Activated CD8-positive, alpha-beta memory T cell treated with anti-CD3 and anti-CD28 coated beads, Interleukin-2, amount 50 U/mL, for 24 hours (primary cell): ENCODE data around the gene KCNK7.

Source experiments
- DNase-seq: peaks from one replicate; pipeline ENCODE4 v3.0.0-alpha.2; 2020; ENCODE audit errors: extremely low read depth

The KCNK7 gene

DNA sequence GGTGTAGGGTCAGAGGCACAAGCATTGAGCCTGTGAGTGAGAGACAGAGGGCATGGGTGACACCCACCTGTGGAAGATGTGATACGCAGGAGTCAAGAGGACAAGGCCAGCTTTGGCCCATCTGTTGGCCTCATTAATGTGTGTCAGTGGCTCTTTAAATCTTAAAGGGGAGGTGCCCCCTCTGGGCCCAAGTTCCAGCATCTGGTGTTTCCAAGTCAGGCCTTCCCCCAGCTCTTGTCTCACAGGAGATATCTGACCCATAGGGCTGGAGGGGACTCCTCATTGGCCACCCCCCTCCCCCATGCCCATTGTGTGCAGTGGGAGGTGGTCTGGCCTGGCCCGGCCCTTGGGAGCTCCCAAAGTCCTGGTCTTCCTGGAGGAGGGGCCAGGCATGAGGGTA, 8.9 kb downstream of the KCNK7 start:
- no peak for DNase-seq

DNA sequence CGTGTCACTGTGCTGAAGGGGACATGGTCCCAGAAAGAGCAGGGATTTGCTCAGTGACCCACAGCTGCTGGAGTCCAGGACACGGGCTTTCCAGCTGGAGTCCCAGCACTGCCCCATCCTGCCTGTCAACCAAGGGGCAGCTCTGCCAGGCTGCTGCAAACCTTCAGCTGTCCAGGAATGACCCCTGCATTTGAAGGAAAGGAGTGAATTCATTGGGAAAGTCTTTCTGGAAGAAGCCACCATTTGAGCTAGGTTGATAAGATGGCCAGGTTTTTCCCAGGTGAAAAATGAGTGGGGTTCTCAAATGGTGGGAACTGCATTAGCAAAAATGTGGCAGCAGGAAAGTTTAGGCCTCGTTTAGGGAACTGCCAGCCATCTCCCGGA, 9.4 kb downstream of the KCNK7 start:
- no peak for DNase-seq

DNA sequence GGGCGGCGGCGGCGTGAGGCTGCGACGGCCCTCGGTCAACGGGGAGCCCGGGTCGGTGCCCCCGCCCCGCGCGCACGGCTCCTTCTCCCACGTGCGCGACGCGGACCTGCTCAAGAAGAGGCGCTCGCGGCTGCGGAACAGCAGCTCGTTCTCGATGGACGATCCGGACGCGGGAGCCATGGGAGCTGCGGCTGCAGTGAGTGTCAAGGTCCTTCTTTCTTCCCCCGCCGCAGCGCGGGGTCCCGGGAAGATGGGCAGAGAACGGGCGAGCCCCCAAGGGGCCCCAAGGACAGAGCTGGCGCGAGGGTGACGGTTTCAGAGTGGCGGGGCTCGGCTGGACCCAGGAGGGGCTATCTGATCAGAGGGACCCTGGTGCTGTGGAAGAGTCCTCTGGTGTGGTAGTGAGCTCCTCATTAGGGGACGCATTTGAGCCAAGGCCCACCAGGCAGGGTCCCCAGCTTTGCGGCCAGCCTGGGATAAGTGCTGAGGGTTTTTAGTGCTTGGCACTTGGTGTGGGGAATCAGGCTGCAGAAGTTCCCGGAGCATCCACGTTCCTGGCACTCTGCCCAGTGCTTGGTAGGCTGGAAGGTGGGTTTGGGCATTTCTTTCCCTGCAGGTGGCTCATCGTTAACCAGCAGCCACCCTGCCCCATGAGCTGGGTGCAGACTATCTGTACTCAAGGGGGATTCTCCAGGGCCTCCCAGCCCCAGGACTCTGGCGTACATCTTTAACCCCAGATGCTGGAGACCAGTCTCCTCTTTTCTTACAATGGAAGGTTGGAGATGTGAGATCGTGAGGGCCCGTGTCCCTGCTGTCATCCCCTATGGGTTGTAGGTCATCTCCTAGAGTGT, 10.0 kb downstream of the KCNK7 start:
- no peak for DNase-seq

DNA sequence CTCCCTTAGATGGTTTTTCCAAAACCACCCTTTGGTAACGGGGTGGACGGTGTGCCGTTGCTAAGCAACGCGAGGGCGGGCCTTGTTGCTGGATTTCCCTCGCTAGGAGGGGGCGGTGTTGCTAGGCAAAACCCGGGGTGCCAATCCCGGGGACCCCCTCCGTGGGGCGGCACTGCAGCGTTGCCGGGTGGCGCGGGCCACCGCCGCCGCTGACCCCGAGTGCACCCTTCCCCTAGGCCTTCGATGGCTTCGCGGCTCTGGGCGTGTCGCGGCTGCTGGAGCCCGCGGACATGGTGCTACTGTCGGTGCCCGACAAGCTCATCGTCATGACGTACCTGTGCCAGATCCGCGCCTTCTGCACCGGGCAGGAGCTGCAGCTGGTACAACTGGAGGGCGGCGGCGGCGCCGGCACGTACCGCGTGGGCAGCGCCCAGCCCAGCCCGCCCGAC, 10.9 kb downstream of the KCNK7 start:
- no peak for DNase-seq

DNA sequence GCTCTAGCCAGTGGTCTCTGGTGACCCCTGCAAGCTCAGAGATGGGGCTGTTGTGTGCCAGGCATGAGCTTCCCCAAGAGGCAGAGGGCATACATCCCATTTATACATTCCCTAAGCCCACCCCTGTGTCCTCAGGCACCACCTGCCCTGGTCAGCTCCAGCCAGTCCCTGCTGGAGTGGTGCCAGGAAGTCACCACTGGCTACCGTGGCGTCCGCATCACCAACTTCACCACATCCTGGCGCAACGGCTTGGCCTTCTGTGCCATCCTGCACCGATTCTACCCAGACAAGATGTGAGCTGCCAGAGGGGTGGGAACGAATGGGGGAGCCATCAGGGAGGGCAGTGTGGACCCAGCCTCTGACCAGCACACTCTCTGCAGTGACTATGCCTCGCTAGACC, 11.5 kb downstream of the KCNK7 start:
- no peak for DNase-seq

DNA sequence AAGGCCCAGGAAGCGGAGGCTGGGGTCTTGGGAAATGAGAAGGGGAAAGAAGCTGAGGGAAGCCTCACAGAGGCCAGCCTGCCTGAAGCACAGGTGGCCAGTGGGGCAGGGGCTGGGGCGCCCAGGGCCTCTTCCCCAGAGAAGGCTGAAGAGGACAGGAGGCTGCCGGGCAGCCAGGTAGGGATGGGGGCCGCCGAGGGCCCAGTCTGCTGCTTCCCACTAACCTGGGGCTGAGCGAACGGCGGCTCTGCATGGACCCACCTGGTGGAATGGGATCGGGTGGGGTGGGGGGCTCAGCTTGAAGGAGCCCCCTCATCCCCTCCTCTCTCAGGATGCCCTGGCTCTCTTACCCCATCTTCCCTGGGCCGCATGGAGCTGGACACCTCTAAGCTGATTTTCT, 12.0 kb downstream of the KCNK7 start:
- no peak for DNase-seq

DNA sequence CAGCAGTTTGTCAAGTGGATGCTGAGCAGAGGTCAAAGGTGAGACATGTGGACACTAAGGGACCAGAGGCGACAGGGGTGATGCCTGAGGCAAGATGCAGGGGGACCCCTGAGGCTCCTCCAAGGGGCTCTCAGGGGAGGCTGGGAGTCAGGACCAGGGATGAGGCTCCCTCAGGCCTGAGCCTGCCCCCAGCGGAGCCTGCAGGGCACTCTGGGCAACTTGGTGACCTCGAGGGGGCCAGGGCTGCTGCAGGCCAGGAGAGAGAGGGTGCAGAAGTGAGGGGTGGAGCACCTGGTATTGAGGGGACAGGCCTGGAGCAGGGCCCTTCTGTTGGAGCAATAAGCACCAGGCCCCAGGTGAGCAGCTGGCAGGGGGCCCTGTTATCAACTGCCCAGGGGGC, 13.7 kb downstream of the KCNK7 start:
- no peak for DNase-seq

DNA sequence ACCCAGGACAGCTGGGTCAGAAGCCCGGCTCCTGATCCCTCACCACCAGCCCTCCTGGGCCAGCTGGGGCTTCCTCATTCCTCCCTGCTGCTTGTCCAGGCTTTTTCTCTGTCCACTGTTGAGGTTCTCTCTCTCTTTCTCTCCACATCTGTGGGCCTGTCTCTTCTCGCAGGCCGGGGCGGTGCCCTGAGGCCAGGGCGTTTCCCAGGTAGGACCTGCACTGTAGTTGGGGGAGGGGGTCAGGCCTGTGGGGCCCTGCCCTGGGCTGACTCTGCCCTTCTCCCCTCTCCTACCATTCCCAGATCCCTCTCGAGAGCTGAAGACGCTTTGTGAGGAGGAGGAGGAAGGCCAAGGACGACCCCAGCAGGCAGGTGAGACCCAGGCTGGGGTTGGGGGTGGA, 14.8 kb downstream of the KCNK7 start:
- no peak for DNase-seq

DNA sequence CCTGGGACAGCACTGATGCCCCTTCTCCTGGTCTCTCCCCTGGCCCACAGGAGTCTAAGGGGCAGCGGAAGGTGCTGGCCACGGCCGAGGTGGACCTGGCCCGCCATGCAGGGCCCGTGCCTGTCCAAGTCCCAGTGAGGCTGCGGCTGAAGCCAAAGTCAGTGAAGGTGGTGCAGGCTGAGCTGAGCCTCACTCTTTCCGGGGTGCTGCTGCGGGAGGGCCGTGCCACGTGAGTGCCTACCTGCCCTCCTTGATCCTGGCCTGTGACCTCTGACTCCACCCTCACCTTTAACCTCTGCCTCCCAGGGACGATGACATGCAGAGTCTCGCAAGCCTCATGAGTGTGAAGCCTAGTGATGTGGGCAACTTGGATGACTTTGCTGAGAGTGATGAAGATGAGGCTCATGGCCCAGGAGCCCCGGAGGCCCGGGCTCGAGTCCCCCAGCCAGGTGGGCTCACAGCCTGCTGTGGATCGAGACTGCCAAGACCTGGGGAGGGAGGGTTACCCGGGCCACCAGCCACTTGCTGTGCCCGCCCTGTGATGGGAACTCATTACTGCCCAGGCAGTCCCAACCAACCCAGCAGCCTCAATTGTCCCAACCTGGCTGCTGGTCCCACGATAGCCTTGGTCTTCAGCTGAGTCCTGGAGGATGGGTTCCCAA, 15.4 kb downstream of the KCNK7 start:
- DNase-seq: no peak

DNA sequence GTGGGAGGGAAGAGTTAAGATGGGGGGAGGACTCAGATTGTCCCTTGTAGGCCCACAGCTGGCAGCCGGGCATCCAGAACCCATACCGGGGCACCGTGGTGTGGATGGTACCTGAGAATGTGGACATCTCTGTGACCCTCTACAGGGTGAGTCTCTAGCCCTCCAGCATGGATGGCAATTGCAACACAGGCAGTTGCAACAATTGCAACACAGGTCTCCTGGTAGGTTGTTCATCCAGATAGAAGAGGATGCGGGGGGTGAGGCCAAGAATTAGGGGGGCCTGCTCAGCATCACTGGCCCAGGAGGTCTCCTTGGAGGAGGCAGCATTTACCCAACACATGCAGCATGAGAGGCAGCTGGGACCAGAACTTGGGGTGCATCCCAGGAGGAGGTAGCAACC, 16.3 kb downstream of the KCNK7 start:
- no peak for DNase-seq

DNA sequence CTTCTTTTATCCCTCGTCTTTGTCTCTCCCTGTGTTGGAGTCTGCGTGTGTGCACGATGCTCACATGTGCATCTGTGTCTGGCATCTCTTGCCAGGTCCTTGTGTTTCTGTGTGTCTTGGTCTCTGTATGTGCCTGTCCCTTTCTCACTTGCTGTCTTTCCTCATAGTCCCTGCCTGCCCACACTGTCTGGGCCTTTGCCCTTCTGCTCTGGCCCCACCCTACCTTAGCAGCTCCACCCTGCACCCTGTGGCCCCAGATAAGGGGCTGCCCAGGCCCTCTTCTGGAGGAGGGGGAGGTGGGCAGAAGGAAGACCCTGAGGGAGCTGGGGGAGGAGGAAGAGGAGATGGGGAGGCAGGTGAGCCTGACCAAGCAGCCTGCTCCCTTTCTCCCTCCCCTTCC, 16.9 kb downstream of the KCNK7 start:
- no peak for DNase-seq

DNA sequence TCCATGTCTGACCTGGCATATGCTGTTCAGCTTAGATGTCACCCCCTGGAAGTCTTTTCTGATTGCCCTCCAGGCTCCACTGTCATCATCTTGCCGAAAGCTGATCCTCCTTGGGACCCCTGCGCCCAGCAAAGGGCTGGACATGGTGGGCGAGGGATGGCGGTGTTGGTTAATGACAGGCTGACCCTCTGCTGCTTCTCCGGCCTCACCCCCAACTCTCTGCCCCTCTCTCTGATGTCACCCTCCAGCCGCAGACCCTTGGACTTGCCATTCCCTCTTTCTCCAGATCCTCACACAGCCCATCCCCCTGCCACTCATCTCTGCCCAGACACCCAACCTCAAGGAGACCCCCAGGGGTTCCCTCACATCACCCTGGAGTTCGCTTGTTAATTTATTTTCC, 17.5 kb downstream of the KCNK7 start:
- no peak for DNase-seq

DNA sequence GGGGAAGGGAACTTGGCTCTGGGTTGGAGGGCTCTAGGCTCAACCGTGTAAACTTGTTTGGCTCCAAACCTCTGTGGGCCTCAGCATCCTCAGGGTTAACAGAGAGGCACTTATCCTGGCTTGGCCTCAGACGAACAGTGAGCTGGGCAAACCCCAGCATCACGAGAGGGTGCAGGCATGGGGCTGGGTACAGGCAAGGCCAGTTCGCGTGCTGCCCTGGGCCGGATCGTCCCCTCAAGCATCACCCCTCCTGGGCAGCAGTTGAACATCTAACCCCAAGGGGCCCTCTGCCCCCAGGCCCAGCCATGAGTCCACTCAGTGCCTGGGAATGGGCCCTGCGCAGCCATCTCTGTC, 17.9 kb downstream of the KCNK7 start:
- no peak for DNase-seq

DNA sequence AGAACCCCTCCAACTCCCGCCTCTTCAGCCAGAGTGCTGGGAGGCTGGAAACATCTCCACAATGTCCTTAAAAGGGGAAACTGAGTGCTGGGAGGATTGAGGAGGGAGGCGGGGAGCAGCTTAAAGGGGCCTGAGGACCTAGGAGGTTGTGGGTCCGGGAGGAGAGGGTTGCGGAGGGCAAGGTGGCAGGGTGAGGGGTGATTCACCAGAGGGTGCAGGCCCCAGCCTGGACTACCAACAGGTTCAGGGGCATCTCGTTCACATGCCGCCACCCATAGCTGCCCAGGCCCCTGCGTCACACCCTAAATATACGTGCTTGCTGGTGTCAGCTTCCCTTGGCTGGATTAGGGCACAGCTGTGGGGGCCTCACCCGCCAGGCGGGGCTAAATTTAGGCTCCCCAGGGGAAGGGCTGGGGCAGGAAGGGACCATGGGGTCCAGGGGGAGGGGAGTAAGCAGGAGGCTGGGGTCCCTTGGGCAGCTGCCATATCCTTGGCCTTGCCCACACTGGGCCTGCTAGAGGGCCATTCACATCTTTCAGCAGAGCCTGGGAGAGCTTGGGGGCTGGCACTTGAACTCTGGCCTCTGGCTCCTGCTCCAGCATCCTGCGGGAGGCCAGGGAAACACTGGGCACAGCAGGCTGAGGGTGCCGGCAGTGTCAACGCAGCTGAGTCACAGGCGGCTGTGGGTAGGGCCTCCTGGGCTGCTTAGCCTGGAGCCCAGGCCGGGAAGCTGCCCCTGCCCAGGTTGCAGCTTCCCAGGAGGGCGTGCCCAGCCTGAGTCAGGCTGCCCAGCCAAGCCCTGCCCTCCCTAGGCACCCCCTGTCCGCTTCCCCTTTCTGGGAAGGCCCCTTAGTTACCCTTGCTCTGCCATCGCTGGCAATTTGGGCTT, 18.5 kb downstream of the KCNK7 start:
- DNase-seq: no peak

DNA sequence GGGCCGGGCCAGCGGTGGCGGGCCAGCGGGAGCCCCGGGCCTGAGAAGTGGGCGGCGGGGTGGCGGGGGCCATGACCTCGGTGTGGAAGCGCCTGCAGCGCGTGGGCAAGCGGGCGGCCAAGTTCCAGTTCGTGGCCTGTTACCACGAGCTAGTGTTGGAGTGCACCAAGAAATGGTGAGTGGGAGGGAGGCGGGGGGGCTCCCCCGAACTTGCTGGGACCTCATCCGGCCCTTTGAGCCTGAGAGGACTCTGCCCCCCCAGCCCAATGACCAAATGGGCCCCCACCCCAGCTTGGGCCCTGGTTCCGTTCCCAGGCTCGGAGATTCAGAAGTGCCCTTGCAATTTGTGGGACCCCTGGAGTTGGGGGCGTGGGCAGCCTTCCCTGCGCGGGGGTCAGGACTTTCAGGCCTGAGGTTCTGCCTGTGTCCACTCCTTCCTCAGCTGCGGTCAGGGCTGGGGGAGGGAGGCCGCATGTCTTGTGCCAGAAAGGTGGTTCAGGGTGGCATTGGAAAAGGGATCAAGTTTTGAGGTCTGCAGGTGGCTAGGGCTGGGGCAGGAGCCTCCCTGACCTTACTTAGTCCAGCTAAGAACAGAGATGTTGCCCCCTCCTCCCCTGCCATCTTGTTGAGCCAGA, 19.3 kb downstream of the KCNK7 start:
- DNase-seq: no peak

DNA sequence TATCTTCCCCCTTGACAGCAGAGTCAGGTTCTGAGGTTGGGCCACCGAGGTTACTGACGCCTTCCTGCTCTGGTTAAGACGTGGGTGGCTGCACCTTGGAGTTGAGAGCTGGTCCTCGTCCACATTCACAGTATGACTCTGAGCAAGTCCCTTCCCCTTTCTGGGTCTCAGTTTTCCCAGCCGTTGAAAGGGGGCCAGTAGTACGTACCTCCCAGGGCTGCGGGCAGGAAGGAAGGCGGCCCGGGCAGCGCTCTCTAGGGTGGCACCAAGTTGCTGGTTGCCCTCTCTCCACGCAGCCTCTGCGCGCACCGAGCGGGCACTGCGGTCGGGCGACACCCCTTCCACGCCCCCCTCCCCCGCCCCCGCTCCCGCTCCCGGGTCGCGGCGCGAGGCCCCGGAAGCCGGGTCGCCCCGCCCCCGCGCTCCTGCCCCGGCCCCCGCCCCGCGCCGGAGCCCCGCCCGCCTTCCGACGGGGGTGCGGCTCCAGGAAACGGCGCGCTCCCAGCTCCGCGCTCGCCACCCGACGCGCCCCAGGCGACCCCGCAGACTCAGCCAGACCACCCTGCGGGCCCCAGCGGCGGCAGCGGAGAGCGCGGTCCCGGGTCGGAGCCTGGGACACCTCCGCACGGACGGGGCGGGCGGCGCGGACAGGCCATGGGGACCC, 19.9 kb downstream of the KCNK7 start, which contains the start of gene EHBP1L1:
Gene EHBP1L1 (plus strand): TSS at position 486 of the 664 bp plus-strand sequence. CDS start 250 bp downstream, outside the sequence.
- no peak for DNase-seq

DNA sequence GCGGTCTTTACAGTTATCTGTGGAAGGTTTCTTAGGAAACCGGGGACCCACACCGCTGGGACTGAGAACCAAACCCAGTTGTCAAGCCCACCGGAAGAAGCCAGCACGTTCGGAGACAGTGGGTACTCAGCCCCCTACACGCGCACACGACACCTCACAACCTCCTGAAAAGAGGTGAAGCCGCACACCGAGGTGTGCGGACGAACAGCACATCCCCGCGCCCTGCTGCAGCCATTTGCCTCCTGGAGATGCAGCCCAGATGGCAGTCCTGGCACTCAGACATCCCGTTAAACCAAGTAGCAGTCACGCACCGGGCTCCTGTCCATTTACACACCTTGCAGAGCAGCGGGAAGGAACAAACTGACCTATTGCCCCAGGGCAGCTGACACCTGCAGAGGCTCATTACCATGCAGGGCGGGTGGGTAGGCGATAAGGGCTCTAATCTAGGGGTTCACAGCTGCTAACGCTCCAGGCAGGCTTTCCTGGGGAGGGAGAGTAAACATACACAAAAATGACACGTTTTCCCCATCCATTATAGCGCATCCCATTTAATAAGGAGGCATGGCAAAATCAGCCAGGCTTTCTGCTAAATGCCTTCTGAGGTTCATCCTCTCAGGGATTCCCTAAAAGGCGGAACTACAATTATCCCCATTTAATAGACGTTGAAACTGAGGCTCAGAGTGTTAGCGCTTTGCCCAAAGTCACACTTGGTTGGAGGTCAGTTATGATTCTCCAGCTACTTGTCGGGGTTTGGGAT, 20.6 kb downstream of the KCNK7 start:
- DNase-seq: no peak

DNA sequence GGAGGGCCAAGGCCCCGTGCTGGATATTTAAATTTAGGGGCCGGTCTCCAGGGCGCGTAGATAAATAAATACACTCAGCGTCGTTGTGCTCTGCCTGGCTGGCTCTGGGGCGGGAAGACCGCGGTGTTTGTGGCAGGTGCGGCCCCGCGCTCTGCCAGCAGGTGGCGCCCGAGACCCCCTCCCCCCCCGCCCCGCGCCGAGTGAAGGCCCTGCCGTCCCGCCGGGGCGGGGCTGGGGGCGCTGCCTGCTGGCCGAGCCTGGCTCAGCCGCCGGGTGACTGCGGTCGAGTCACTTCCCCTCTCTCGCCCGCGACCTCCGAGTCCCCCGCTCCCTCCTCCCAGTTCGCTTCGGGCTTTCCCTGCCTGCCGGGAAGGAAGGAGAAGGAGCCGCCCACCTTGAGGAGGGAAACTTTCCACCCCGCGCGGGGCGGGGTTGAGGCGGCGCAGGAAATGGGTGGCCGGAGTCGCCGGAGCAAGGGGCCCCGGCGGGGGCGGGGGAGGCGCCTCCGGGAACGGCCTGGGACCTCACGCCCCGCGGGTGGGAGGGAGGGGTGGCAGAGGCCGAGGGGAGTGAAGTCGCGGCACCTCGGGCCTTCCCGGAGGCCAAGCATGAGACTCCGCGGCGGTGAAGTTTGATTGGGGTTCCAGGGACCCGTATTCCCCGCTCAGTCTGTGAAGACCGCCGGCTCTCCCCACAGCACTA, 21.3 kb downstream of the KCNK7 start:
- peak; percentile 70 for DNase-seq

DNA sequence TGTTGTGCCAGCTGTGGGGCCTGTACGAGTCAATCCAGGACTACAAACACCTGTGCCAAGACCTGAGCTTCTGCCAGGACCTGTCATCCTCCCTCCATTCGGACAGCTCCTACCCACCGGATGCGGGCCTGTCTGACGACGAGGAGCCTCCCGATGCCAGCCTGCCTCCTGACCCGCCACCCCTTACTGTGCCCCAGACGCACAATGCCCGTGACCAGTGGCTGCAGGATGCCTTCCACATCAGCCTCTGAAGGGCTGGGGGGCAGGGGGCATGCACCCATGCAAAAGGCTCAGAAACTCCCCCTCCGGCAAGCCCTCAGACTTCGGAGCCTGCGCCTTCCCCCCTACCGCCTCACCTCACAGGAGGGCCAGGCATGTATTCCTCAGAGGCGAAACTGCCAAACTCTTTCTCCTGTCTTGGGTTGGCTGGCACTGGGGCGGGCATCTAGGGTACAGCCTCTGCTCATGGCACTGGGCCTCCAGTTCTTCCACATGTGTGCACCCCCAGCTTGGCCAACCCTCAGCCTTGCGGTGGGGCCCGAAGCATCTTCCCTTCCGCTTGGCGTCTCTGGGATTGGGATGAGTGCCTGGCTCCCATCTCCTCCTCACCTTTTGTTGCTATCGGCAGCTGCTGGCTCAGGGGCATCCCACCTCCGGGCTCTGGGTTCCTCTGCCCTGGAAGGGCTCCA, 22.1 kb downstream of the KCNK7 start:
- no peak for DNase-seq
